ENCODE measurements around the gene GPX4.
A peak's percentile ranks its signal among the peaks of the same experiment; 100 is the strongest.
"Not testable (repeated sequence)": the region's sequence is repeated elsewhere in the genome, so short reads cannot be mapped to it uniquely, and the experiment has no call there.

GPX4 gene

GRCh38 chr19:1126984-1127760 is 23.4 kb downstream of the GPX4 start:
- no peaks in the 10 kb centered on the region for H3K27me3 ChIP-seq (ENCODE audit: control insufficient read depth in 1 of 2, insufficient read depth in 2 of 2, low read length in 2 of 2)
- H3K4me1 ChIP-seq (ENCODE audit: insufficient read depth, low read length), result peaks cover 7% of the 10 kb centered on the region
- H3K9ac ChIP-seq (ENCODE audit: low read length), result no peak overlapping the region
- peaks cover 17% of the 10 kb centered on the region for H3K36me3 ChIP-seq (ENCODE audit: insufficient read depth, low read length)
- no peaks in the 10 kb centered on the region for H3K9me3 ChIP-seq (ENCODE audit: low read length)
- no peak overlapping the region for H3K27ac ChIP-seq (ENCODE audit: low read depth, low read length)
- H3K4me3 ChIP-seq (ENCODE audit: low read depth in 1 of 2, low read length in 2 of 2), result no peak overlapping the region

DNA sequence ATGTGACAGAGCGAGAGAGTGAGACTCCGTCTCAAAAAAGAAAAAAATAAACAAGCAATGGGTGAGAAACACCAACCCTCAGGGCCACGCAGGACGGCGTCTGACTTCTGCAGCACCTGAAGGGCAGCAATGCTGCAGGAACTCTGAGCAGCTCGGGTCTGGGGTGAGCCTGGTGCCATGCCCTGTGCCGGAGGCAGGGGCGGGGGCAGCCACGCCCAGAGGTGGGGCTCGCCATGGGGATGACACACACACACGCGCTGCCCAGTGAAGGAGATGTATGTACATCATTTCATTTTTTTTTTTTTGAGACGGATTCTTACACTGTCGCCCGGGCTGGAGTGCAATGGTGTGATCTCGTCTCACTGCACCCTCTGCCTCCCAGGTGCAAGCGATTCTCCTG is 24.3 kb downstream of the GPX4 start:
- peaks cover 16% of the 10 kb centered on the region for H3K36me3 ChIP-seq (ENCODE audit: insufficient read depth, low read length)
- no peaks in the 10 kb centered on the region for H3K27me3 ChIP-seq (ENCODE audit: control insufficient read depth in 1 of 2, insufficient read depth in 2 of 2, low read length in 2 of 2)
- H3K4me3 ChIP-seq (ENCODE audit: low read depth in 1 of 2, low read length in 2 of 2), result no peak overlapping the region
- H3K4me1 ChIP-seq (ENCODE audit: insufficient read depth, low read length), result peaks cover 15% of the 10 kb centered on the region
- no peak overlapping the region for H3K27ac ChIP-seq (ENCODE audit: low read depth, low read length)
- no peaks in the 10 kb centered on the region for H3K9me3 ChIP-seq (ENCODE audit: low read length)
- H3K9ac ChIP-seq (ENCODE audit: low read length), result no peak overlapping the region

DNA sequence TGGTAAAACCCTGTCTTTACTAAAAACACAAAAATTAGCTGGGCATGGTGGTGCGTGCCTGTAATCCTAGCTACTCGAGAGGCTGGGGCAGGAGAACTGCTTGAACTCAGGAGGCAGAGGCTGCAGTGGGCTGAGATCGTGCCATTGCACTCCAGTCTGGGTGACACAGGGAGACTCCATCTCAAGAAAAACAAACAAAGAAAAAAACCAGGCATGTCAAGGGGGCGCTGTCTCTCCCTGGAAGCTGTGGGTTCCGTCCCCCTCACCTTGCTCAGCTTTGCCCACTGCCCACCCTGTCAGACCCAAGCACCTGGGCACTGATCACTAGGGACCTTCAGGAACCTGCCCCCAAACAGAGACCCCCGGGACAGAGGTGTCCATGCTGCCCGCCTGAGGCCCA is 25.3 kb downstream of the GPX4 start:
- not testable (repeated sequence) for H3K9me3 ChIP-seq (ENCODE audit: low read length); H3K27ac ChIP-seq (ENCODE audit: low read depth, low read length); H3K9ac ChIP-seq (ENCODE audit: low read length); H3K36me3 ChIP-seq (ENCODE audit: insufficient read depth, low read length); H3K27me3 ChIP-seq (ENCODE audit: control insufficient read depth in 1 of 2, insufficient read depth in 2 of 2, low read length in 2 of 2); H3K4me3 ChIP-seq (ENCODE audit: low read depth in 1 of 2, low read length in 2 of 2)
- peaks cover 18% of the 10 kb centered on the region for H3K4me1 ChIP-seq (ENCODE audit: insufficient read depth, low read length)

DNA sequence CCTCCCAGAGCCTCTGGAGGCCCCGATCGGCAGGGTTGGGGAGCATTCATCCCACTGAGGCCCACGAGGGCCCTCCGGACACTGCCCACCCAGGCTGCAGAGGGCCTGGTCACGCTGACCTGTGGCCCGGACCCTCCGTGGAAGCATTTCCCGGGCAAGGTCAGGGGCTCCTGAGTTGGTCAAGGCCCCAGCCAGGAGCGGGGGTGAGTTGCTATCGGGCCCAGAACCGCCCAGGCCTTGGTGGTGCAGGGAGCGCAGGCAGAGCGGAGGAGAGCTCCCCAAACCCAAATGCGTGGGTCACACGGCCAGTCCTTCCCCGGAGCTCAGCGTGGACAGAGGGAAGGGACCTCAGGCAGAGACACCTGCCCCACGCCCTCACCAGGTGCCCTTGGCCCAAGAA is 25.7 kb downstream of the GPX4 start:
- no peak overlapping the region for H3K9ac ChIP-seq (ENCODE audit: low read length)
- peaks cover 9% of the 10 kb centered on the region for H3K36me3 ChIP-seq (ENCODE audit: insufficient read depth, low read length)
- peaks cover 18% of the 10 kb centered on the region for H3K4me1 ChIP-seq (ENCODE audit: insufficient read depth, low read length)
- no peak overlapping the region for H3K27ac ChIP-seq (ENCODE audit: low read depth, low read length)
- H3K27me3 ChIP-seq (ENCODE audit: control insufficient read depth in 1 of 2, insufficient read depth in 2 of 2, low read length in 2 of 2), result no peaks in the 10 kb centered on the region
- H3K9me3 ChIP-seq (ENCODE audit: low read length), result no peaks in the 10 kb centered on the region
- H3K4me3 ChIP-seq (ENCODE audit: low read depth in 1 of 2, low read length in 2 of 2), result no peak overlapping the region

GRCh38 chr19:1130771-1131717 is 27.2 kb downstream of the GPX4 start:
- Histone ChIP-seq H3K4me3 (ENCODE audit: low read depth in 1 of 2, low read length in 2 of 2) (peak overlapping the region; percentile 53 to 71), H3K27ac (ENCODE audit: low read depth, low read length) (peak overlapping the region; percentile 86), H3K4me1 (ENCODE audit: insufficient read depth, low read length) (peaks cover 22% of the 10 kb centered on the region), H3K27me3 (ENCODE audit: control insufficient read depth in 1 of 2, insufficient read depth in 2 of 2, low read length in 2 of 2) (no peaks in the 10 kb centered on the region), H3K9me3 (ENCODE audit: low read length) (no peaks in the 10 kb centered on the region), H3K9ac (ENCODE audit: low read length) (no peak overlapping the region), H3K36me3 (ENCODE audit: insufficient read depth, low read length) (peaks cover 9% of the 10 kb centered on the region)

DNA sequence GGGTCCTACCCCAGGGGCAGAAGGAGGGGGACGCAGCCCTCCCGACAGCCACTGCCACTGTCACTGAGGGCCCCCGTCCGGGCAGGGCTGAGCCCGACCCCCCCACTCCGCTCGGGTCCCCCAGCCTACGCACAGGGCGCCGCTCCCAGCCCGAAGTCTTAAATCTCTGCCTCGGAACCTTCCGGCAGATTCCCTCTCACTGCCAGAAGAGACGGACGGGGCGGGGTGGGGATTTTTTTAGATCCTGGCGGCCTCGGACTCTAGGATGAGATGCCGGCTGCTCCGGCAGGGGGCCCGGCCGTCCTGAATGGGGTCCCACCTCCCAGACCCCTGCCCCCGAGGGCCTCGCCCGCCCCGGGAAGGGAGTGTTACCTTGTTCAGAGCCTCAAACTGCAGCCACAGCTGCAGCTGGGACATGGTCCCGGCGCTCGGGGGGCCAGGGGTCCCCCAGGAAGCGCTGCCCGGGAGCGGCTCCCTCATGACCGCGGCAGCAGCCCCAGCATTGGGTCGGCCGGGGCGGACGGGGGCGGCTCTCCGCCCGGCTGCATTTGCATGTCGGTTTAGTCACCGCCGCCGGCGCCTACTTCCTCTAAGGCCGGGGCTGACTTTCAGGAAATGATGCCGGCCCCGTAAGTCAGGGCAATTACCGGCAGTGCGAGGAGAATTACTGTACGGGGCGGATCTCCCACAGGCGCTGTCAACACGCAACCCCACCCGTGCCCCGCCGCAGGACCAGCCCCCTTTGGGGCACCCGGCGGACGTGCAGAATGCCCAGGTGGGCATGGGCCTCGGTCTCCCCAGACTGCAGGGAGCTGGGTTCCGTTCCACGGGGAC is 28.1 kb downstream of the GPX4 start:
- H3K4me1 ChIP-seq (ENCODE audit: insufficient read depth, low read length), result peaks cover 26% of the 10 kb centered on the region
- no peaks in the 10 kb centered on the region for H3K9me3 ChIP-seq (ENCODE audit: low read length)
- peak overlapping the region; percentile 86 for H3K27ac ChIP-seq (ENCODE audit: low read depth, low read length)
- H3K4me3 ChIP-seq (ENCODE audit: low read depth in 1 of 2, low read length in 2 of 2), result peak overlapping the region; percentile 53 to 71
- no peak overlapping the region for H3K9ac ChIP-seq (ENCODE audit: low read length)
- peaks cover 5% of the 10 kb centered on the region for H3K36me3 ChIP-seq (ENCODE audit: insufficient read depth, low read length)
- H3K27me3 ChIP-seq (ENCODE audit: control insufficient read depth in 1 of 2, insufficient read depth in 2 of 2, low read length in 2 of 2), result no peaks in the 10 kb centered on the region

DNA sequence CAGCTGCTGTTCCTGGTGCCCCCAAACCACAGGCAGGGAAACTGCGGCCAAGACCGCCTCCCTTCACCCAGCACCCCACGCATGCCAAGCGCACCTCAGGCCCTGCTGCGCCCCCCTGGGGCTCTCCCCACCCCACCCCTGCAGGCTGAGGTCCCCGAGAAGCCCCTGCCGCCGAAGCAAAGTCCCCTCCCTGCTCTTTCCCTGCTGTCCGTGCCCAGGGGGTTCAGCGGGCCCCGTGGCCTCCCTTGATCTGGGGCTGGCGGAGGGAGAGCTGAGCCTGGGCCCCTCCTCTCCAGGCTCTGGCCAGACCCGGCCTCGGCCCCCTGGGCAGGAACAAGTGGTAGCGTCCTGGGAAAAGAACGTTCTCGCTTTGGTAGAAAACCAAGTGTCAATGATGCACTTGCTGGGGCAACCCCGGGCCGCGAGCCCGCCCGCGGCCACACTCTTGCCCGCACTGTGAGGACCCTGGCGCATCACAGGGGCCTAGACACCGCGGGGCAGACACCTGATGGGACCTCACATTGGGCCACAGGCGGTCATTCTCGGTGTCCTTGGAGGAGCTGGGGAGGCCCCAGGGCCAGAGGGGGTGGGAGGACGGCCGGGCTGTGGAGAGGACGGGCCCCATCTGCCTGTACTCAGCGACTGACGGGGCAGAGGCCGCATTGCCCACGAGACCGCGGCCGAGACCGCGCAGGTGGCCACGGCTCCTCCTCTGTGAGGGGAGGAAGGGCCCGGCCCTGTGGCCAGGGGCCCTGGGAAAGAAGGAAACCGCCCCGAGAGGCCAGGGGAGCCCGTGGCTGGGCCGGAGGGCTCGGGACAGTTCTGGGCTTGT is 29.0 kb downstream of the GPX4 start:
- Histone ChIP-seq H3K36me3 (ENCODE audit: insufficient read depth, low read length) (no peaks in the 10 kb centered on the region), H3K27me3 (ENCODE audit: control insufficient read depth in 1 of 2, insufficient read depth in 2 of 2, low read length in 2 of 2) (no peaks in the 10 kb centered on the region), H3K4me1 (ENCODE audit: insufficient read depth, low read length) (peaks cover 26% of the 10 kb centered on the region), H3K9ac (ENCODE audit: low read length) (no peak overlapping the region), H3K4me3 (ENCODE audit: low read depth in 1 of 2, low read length in 2 of 2) (peak overlapping the region; percentile 50 to 53), H3K27ac (ENCODE audit: low read depth, low read length) (peak overlapping the region; percentile 86), H3K9me3 (ENCODE audit: low read length) (no peaks in the 10 kb centered on the region)

DNA sequence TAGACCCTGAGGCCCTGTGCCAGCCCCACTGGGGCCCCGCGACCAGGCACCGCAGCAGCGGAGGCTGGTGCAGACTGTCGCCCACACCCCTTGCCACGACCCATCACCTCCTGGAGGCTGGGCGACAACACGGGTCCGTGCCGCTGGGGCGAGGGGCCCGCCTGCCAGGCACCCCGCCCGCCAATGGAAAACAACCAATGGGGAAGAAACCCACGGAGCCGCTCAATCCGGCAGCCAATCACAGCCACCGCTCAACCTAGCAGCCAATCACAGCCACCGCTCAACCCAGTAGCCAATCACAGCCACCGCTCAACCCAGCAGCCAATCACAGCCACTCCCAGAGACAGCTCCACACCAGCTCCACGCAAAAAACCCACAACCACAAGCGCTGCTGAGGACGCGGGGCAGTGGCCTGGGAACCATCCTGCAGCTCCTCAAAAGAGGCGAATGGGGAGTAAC is 29.7 kb downstream of the GPX4 start:
- Histone ChIP-seq H3K4me3 (ENCODE audit: low read depth in 1 of 2, low read length in 2 of 2) (no peak overlapping the region), H3K9ac (ENCODE audit: low read length) (no peak overlapping the region), H3K27me3 (ENCODE audit: control insufficient read depth in 1 of 2, insufficient read depth in 2 of 2, low read length in 2 of 2) (no peaks in the 10 kb centered on the region), H3K9me3 (ENCODE audit: low read length) (no peaks in the 10 kb centered on the region), H3K4me1 (ENCODE audit: insufficient read depth, low read length) (peaks cover 26% of the 10 kb centered on the region), H3K36me3 (ENCODE audit: insufficient read depth, low read length) (no peaks in the 10 kb centered on the region), H3K27ac (ENCODE audit: low read depth, low read length) (peak overlapping the region; percentile 86)

DNA sequence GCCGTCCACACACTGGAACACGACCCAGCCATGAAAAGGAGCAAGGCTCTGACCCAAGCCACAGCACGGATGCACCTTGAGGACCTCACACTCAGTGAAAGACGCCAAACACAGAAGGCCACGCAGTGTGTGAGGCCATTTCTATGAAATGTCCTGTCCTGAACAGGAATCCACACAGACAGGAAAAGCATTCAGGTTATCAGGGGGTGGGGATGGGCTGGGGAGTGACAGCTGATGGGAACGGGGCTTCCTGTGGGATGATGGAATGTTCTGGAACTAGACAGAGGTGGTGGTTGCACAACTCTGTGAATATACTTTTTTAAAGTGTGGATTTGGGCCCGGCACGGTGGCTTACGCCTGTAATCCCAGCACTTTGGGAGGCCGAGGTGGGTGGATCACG is 30.6 kb downstream of the GPX4 start:
- no peak overlapping the region for H3K9ac ChIP-seq (ENCODE audit: low read length)

DNA sequence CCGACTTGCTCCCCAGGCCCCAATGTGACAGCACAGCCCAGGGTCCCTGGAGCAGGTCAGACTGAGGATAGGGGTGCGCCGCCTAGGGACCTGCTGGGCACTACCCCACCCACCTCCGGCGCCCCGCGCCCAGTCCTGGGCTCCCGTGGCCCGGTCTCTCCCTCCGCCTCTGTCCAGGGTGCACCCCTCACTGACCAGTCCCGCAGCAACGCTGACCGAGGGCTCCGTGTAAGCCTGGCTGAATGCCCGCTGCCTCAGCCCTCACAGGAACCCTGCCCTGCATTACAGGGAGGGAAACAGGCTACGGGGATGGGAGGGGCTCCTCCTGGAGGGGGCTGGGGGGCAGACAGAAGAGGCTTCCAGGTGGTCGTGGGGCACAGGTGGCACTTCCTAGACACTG is 31.7 kb downstream of the GPX4 start:
- Histone ChIP-seq H3K27ac (ENCODE audit: low read depth, low read length) (peak overlapping the region; percentile 44), H3K4me3 (ENCODE audit: low read depth in 1 of 2, low read length in 2 of 2) (no peak overlapping the region), H3K4me1 (ENCODE audit: insufficient read depth, low read length) (peaks cover 26% of the 10 kb centered on the region)

More for the DNA sequence above, 30.6 kb downstream of the GPX4 start:
- Histone ChIP-seq H3K4me1 (ENCODE audit: insufficient read depth, low read length) (peaks cover 26% of the 10 kb centered on the region), H3K9me3 (ENCODE audit: low read length) (no peaks in the 10 kb centered on the region), H3K4me3 (ENCODE audit: low read depth in 1 of 2, low read length in 2 of 2) (no peak overlapping the region), H3K27me3 (ENCODE audit: control insufficient read depth in 1 of 2, insufficient read depth in 2 of 2, low read length in 2 of 2) (no peaks in the 10 kb centered on the region), H3K36me3 (ENCODE audit: insufficient read depth, low read length) (no peaks in the 10 kb centered on the region), H3K27ac (ENCODE audit: low read depth, low read length) (no peak overlapping the region)

More for the DNA sequence above, 31.7 kb downstream of the GPX4 start:
- no peak overlapping the region for H3K9ac ChIP-seq (ENCODE audit: low read length)
- H3K27me3 ChIP-seq (ENCODE audit: control insufficient read depth in 1 of 2, insufficient read depth in 2 of 2, low read length in 2 of 2), result no peaks in the 10 kb centered on the region
- no peaks in the 10 kb centered on the region for H3K36me3 ChIP-seq (ENCODE audit: insufficient read depth, low read length)
- no peaks in the 10 kb centered on the region for H3K9me3 ChIP-seq (ENCODE audit: low read length)

Measured in muscle layer of colon (tissue), 2 donors.